CD4-positive, alpha-beta T cell (primary cell): ENCODE data around the gene D2HGDH. TPM values are rescaled to one million over a fixed set of nuclear protein-coding genes. Genes with fewer than 3 reads are reported as not detected.
A peak's percentile ranks its signal among the peaks of the same experiment; 100 is the strongest.

Experiments used
- ATAC-seq: fragments of 200-7000 bp; cut with Tn5 transposase; one replicate; pipeline ENCODE4 v1.10.0; 2022; ENCODE audit warnings: mild to moderate bottlenecking; ENCODE audit not compliant: poor library complexity
- CTCF ChIA-PET: fragments of 350-600 bp; sonication (Branson Sonifier 250); formaldehyde crosslinking; loops from one replicate; lab custom pipeline; 2021; ENCODE audit warnings: antibody characterized with exemption, inconsistent platforms; lab: Charles Lee
- POLR2A ChIA-PET: fragments of 350-600 bp; sonication (Branson Sonifier 250); formaldehyde crosslinking; loops from one replicate; lab custom pipeline; 2021; ENCODE audit warnings: antibody characterized with exemption, inconsistent platforms; lab: Charles Lee
- DNase-seq, 14 experiments: peaks; one replicate each; pipeline ENCODE4 v3.0.0-alpha.2; 2013 to 2020; ENCODE audit warnings: mixed read lengths in 2 of 14
- H3K27ac ChIP-seq, 2 donors: one replicate each; pipeline versions ENCODE4 v1.5.1 to v1.7.0; 2013; ENCODE audit warnings: low read length in 2 of 2, low read depth in 1 of 2, mild to moderate bottlenecking in 1 of 2
- H3K27me3 ChIP-seq, 2 experiments: 1 replicate in 1 of 2; 2 replicates in 1 of 2; pipeline versions ENCODE4 v1.6.1 to v1.7.0; 2013; ENCODE audit warnings: low read length in 2 of 2, control low read depth in 1 of 2, mild to moderate bottlenecking in 1 of 2, moderate library complexity in 1 of 2; ENCODE audit not compliant: insufficient read depth in 2 of 2, control insufficient read depth in 1 of 2
- H3K36me3 ChIP-seq: one replicate; pipeline ENCODE4 v1.6.1; 2013; ENCODE audit warnings: low read length, control low read depth; ENCODE audit not compliant: insufficient read depth
- H3K4me1 ChIP-seq: one replicate; pipeline ENCODE4 v1.6.1; 2013; ENCODE audit warnings: low read length, control low read depth; ENCODE audit not compliant: insufficient read depth
- H3K4me3 ChIP-seq: one replicate; pipeline ENCODE4 v1.5.1; 2013; ENCODE audit warnings: mild to moderate bottlenecking, low read length, moderate library complexity
- H3K9me3 ChIP-seq, 2 experiments: 1 replicate in 1 of 2; 2 replicates in 1 of 2; pipeline versions ENCODE4 v1.6.1 to v1.7.0; 2013; ENCODE audit warnings: low read length in 2 of 2, mild to moderate bottlenecking in 2 of 2, control low read depth in 1 of 2, moderate library complexity in 1 of 2; ENCODE audit not compliant: control insufficient read depth in 1 of 2, insufficient read depth in 1 of 2
- H3K27ac Mint-ChIP-seq: one replicate; pipeline ENCODE4 v1.8.0; 2020; ENCODE audit warnings: mixed read lengths
- H3K27me3 Mint-ChIP-seq: one replicate; pipeline ENCODE4 v1.8.0; 2021; ENCODE audit warnings: mixed read lengths
- H3K36me3 Mint-ChIP-seq: one replicate; pipeline ENCODE4 v1.8.0; 2021; ENCODE audit warnings: low read depth, mixed read lengths
- H3K4me1 Mint-ChIP-seq: one replicate; pipeline ENCODE4 v1.8.0; 2021; ENCODE audit warnings: low read depth, mixed read lengths
- H3K4me3 Mint-ChIP-seq: one replicate; pipeline ENCODE4 v1.8.0; 2020; ENCODE audit warnings: mild to moderate bottlenecking, mixed read lengths
- H3K9me3 Mint-ChIP-seq: one replicate; pipeline ENCODE4 v1.8.0; 2020; ENCODE audit warnings: mixed read lengths
- CTCF ChIP-seq: fragments of 200-600 bp; IDR thresholded peaks from one replicate; pipeline ENCODE4 v1.8.0; 2022; ENCODE audit warnings: antibody characterized with exemption, mild to moderate bottlenecking
- intact Hi-C, 2 experiments: fragments of 100-400 bp; cut with DNase I in 1 of 2; cut with micrococcal nuclease in 1 of 2; formaldehyde crosslinking; loops; one replicate each; pipeline versions ENCODE4 v1.15.1 to v1.9.0; 2023 to 2025; cut with DNase I, micrococcal nuclease
- total RNA-seq, 174 experiments: library from RNA in 2 of 174; stranded (reverse) in 2 of 174; gene quantifications; one replicate each; pipeline ENCODE4 v1.2.3 and lab custom pipeline; 2021 to 2026

The D2HGDH gene
- total RNA-seq, 2 experiments from 2014 or later: 27.6 to 30.6 TPM

- no peak for TF ChIP-seq CTCF
- H3K9me3 ChIP-seq: peaks cover 0 to 9% of the 10 kb centered on the region in 2 experiments
- intact Hi-C loops: loop anchor here in 1 of 2 experiments (5.0 to 10.0 kb wide), 3 partner anchors 118 to 584 kb away; partner anchors contain the start of genes PDCD1 and PPP1R7
- Mint-ChIP-seq H3K27me3 (no peaks in the 10 kb centered on the region), H3K36me3 (no peaks in the 10 kb centered on the region), H3K4me1 (peaks cover 21% of the 10 kb centered on the region), H3K27ac (no peak overlapping the region), H3K4me3 (no peak overlapping the region), H3K9me3 (no peaks in the 10 kb centered on the region)
- no peak overlapping the region for H3K27ac ChIP-seq
- peaks cover 20% of the 10 kb centered on the region for H3K36me3 ChIP-seq
- no peak overlapping the region for H3K4me3 ChIP-seq
- peaks cover 50% of the 10 kb centered on the region for H3K4me1 ChIP-seq
- ATAC-seq (no peak), DNase-seq (no peak)
- H3K27me3 ChIP-seq: no peaks in the 10 kb centered on the region
- ChIA-PET POLR2A (no interaction called here), CTCF (interaction anchor here (1.4 kb wide), 1 partner anchor 139 kb away, joined by 4 read pairs; no protein-coding TSS in a partner anchor)
These were observed 4.7 kb downstream of the D2HGDH start for GRCh38 chr2:241739177-241739576.

GRCh38 chr2:241739651-241740050 is 5.2 kb downstream of the D2HGDH start:
- Mint-ChIP-seq H3K36me3 (peaks cover 2% of the 10 kb centered on the region), H3K4me1 (peaks cover 21% of the 10 kb centered on the region), H3K27ac (peak overlapping the region; percentile 67), H3K27me3 (no peaks in the 10 kb centered on the region), H3K4me3 (no peak overlapping the region), H3K9me3 (no peaks in the 10 kb centered on the region)
- H3K4me1 ChIP-seq: peaks cover 48% of the 10 kb centered on the region
- no peaks in the 10 kb centered on the region for H3K27me3 ChIP-seq
- ATAC-seq (no peak), DNase-seq (peak in 4 of 14 experiments; percentile 18 to 64 (median 49))
- H3K27ac ChIP-seq: no peak overlapping the region
- ChIA-PET POLR2A (no interaction called here), CTCF (interaction anchor here (0.9 to 1.4 kb wide), 2 partner anchors 105 to 139 kb away, joined by 3 to 4 read pairs; no protein-coding TSS in a partner anchor)
- H3K9me3 ChIP-seq: peaks cover 0 to 9% of the 10 kb centered on the region in 2 experiments
- no peak for TF ChIP-seq CTCF
- intact Hi-C loops: loop anchor here in 1 of 2 experiments (5.0 to 10.0 kb wide), 3 partner anchors 118 to 585 kb away; partner anchors contain the start of genes PDCD1 and PPP1R7
- H3K4me3 ChIP-seq: no peak overlapping the region
- H3K36me3 ChIP-seq: peaks cover 24% of the 10 kb centered on the region

GRCh38 chr2:241741016-241741415 is 6.6 kb downstream of the D2HGDH start:
- no peak overlapping the region for H3K4me3 ChIP-seq
- peaks cover 21% of the 10 kb centered on the region for H3K4me1 Mint-ChIP-seq
- TF ChIP-seq CTCF: no peak
- intact Hi-C loops: no loop called here
- no peak overlapping the region for H3K27ac ChIP-seq
- POLR2A ChIA-PET: interaction anchor here (0.9 to 1.2 kb wide), 2 partner anchors 22 to 40 kb away, joined by 4 to 5 read pairs; no protein-coding TSS in a partner anchor
- H3K27me3 Mint-ChIP-seq: no peaks in the 10 kb centered on the region
- H3K27me3 ChIP-seq: no peaks in the 10 kb centered on the region
- DNase-seq (peak in 7 of 14 experiments; percentile 13 to 71 (median 45)), ATAC-seq (peak; percentile 69)
- H3K36me3 ChIP-seq: peaks cover 34% of the 10 kb centered on the region
- H3K9me3 ChIP-seq: peaks cover 0 to 9% of the 10 kb centered on the region in 2 experiments
- peak overlapping the region; percentile 27 for H3K4me3 Mint-ChIP-seq
- CTCF ChIA-PET: no interaction called here
- H3K9me3 Mint-ChIP-seq: no peaks in the 10 kb centered on the region
- peaks cover 16% of the 10 kb centered on the region for H3K36me3 Mint-ChIP-seq
- peak overlapping the region; percentile 67 for H3K27ac Mint-ChIP-seq
- peaks cover 40% of the 10 kb centered on the region for H3K4me1 ChIP-seq
